Body of pancreas (tissue), 4 donors: Measurements from ENCODE around the gene TSC22D4.

Experiments used
- CTCF ChIP-seq, 7 experiments: fragments of 450-650 bp in 4 of 7; fragments of 200-600 bp in 3 of 7; sonication (generic) in 3 of 7; IDR thresholded peaks; one replicate each; pipeline ENCODE4 v1.5.1; 2016 to 2019; ENCODE audit warnings: antibody characterized with exemption in 7 of 7
- POLR2A ChIP-seq, 3 donors: fragments of 450-650 bp; IDR thresholded peaks; one replicate each; pipeline ENCODE4 v1.6.1; 2016; ENCODE audit warnings: antibody characterized with exemption in 3 of 3, mild to moderate bottlenecking in 2 of 3

GRCh38 chr7:100432621-100433275 lies 46.3 kb downstream of the TSC22D4 start:
- no peak for TF ChIP-seq CTCF (IDR thresholded peaks at IDR 0.05)
- TF ChIP-seq POLR2A (IDR thresholded peaks at IDR 0.05), result no peak
